ENCODE measurements around the gene USO1. TPM values are rescaled to one million over a fixed set of nuclear protein-coding genes. Genes with fewer than 3 reads are reported as not detected.
"Not testable (repeated sequence)": the region's sequence is repeated elsewhere in the genome, so short reads cannot be mapped to it uniquely, and the experiment has no call there.

USO1 gene
- total RNA-seq, 3 donors from 2014 or later (not counting 1 experiment from before 2014, with no cell fraction given) = 29.7 to 38.4 (median 32.2) TPM

DNA sequence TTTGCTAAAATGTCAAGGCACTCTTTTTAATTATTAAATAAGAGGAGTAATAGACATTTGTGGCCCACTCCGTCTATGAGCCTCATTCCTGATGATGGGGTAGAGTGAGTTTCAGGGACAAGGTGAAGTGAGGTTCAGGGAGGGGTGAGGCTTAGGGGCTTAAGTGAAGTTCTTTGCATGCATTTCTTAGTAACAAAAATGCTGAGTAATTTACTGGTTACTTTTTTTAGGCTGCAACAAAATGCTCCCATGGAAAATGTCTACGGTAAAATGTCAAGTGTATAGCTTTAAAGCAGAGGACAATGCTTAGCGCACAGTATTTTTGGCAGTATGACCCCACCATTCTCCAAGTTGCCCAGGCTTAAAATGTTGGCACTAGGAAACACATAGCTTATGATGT, 2.0 kb upstream of the USO1 start:
- Mint-ChIP-seq H3K36me3 (no peaks in the 10 kb centered on the region), H3K27me3 (ENCODE audit: low read depth in 2 of 2) (no peaks in the 10 kb centered on the region), H3K27ac (no peak overlapping the region), H3K9me3 (no peaks in the 10 kb centered on the region), H3K4me3 (no peak overlapping the region), H3K4me1 (peaks cover 37 to 40% of the 10 kb centered on the region in 2 donors)
- Histone ChIP-seq H3K9me3 (ENCODE audit: control insufficient read depth, insufficient read depth, low read length) (no peaks in the 10 kb centered on the region), H3K27ac (ENCODE audit: low read length) (no peak overlapping the region), H3K27me3 (ENCODE audit: control insufficient read depth, insufficient read depth, low read length) (no peaks in the 10 kb centered on the region), H3K4me3 (ENCODE audit: low read length) (no peak overlapping the region), H3K4me1 (ENCODE audit: control insufficient read depth, insufficient read depth, low read length) (peaks cover 20% of the 10 kb centered on the region), H3K36me3 (ENCODE audit: control insufficient read depth, insufficient read depth, low read length) (no peaks in the 10 kb centered on the region)
- DNase-seq = no peak
- 70% methylated on average over 3 of the region's 3 CpGs for WGBS (ENCODE audit: insufficient coverage)
- no peak for ATAC-seq
- intact Hi-C loops (cut with micrococcal nuclease) = loop anchor here (5.0 kb wide), 2 partner anchors 35 to 270 kb away; partner anchors contain the start of gene SDAD1
- TF ChIP-seq CTCF (IDR thresholded peaks at IDR 0.05) = no peak

- peak overlapping the region; percentile 97 for H3K27ac ChIP-seq (ENCODE audit: low read length)
- DNase-seq = peak in 1 of 2 donors; percentile 38
- no peaks in the 10 kb centered on the region for H3K9me3 Mint-ChIP-seq
- H3K4me1 Mint-ChIP-seq = peaks cover 41 to 45% of the 10 kb centered on the region in 2 donors
- peak overlapping the region; percentile 97 for H3K4me3 ChIP-seq (ENCODE audit: low read length)
- no peaks in the 10 kb centered on the region for H3K9me3 ChIP-seq (ENCODE audit: control insufficient read depth, insufficient read depth, low read length)
- no peak for ATAC-seq
- no peaks in the 10 kb centered on the region for H3K36me3 ChIP-seq (ENCODE audit: control insufficient read depth, insufficient read depth, low read length)
- intact Hi-C loops (cut with micrococcal nuclease) = loop anchor here (1.0 to 5.0 kb wide), 5 partner anchors 36 to 269 kb away; partner anchors contain the start of genes CDKL2, G3BP2, RCHY1 and SDAD1
- 6% methylated on average over 6 of the region's 6 CpGs for WGBS (ENCODE audit: insufficient coverage)
- TF ChIP-seq CTCF (IDR thresholded peaks at IDR 0.05) = no peak
- H3K4me3 Mint-ChIP-seq = peak overlapping the region; percentile 99
- no peaks in the 10 kb centered on the region for H3K27me3 Mint-ChIP-seq (ENCODE audit: low read depth in 2 of 2)
- H3K4me1 ChIP-seq (ENCODE audit: control insufficient read depth, insufficient read depth, low read length) = peaks cover 20% of the 10 kb centered on the region
- no peaks in the 10 kb centered on the region for H3K36me3 Mint-ChIP-seq
- H3K27ac Mint-ChIP-seq = peak overlapping the region; percentile 98 to 100
- no peaks in the 10 kb centered on the region for H3K27me3 ChIP-seq (ENCODE audit: control insufficient read depth, insufficient read depth, low read length)
These were observed 963 bp upstream of the USO1 start for GRCh38 chr4:75723163-75724065.

GRCh38 chr4:75724867-75725724, 719 bp downstream of the USO1 start:
- no peaks in the 10 kb centered on the region for H3K36me3 Mint-ChIP-seq
- DNase-seq (peak; percentile 64 to 69), ATAC-seq (peak; percentile 35 to 62 (median 45))
- intact Hi-C loops (cut with micrococcal nuclease) = loop anchor here (1.0 to 5.0 kb wide), 5 partner anchors 38 to 267 kb away; partner anchors contain the start of genes CDKL2, G3BP2, RCHY1 and SDAD1
- H3K27ac ChIP-seq (ENCODE audit: low read length) = peak overlapping the region; percentile 97
- peak overlapping the region; percentile 97 for H3K4me3 ChIP-seq (ENCODE audit: low read length)
- H3K9me3 ChIP-seq (ENCODE audit: control insufficient read depth, insufficient read depth, low read length) = no peaks in the 10 kb centered on the region
- H3K27me3 Mint-ChIP-seq (ENCODE audit: low read depth in 2 of 2) = no peaks in the 10 kb centered on the region
- peaks cover 20% of the 10 kb centered on the region for H3K4me1 ChIP-seq (ENCODE audit: control insufficient read depth, insufficient read depth, low read length)
- H3K9me3 Mint-ChIP-seq = no peaks in the 10 kb centered on the region
- no peak for TF ChIP-seq CTCF (IDR thresholded peaks at IDR 0.05)
- no peaks in the 10 kb centered on the region for H3K27me3 ChIP-seq (ENCODE audit: control insufficient read depth, insufficient read depth, low read length)
- 1% methylated on average over 50 of the region's 50 CpGs for WGBS (ENCODE audit: insufficient coverage)
- H3K27ac Mint-ChIP-seq = peak overlapping the region; percentile 98 to 100
- H3K4me1 Mint-ChIP-seq = peaks cover 48 to 49% of the 10 kb centered on the region in 2 donors
- peak overlapping the region; percentile 99 for H3K4me3 Mint-ChIP-seq
- no peaks in the 10 kb centered on the region for H3K36me3 ChIP-seq (ENCODE audit: control insufficient read depth, insufficient read depth, low read length)

- H3K36me3 Mint-ChIP-seq; H3K9me3 Mint-ChIP-seq; H3K27me3 ChIP-seq (ENCODE audit: control insufficient read depth, insufficient read depth, low read length); H3K27ac ChIP-seq (ENCODE audit: low read length); H3K27me3 Mint-ChIP-seq (ENCODE audit: low read depth in 2 of 2); H3K36me3 ChIP-seq (ENCODE audit: control insufficient read depth, insufficient read depth, low read length); ATAC-seq; H3K9me3 ChIP-seq (ENCODE audit: control insufficient read depth, insufficient read depth, low read length); DNase-seq; H3K4me3 ChIP-seq (ENCODE audit: low read length): not testable (repeated sequence)
- WGBS (ENCODE audit: insufficient coverage) = 93% methylated on average over 20 of the region's 20 CpGs
- peaks cover 20% of the 10 kb centered on the region for H3K4me1 ChIP-seq (ENCODE audit: control insufficient read depth, insufficient read depth, low read length)
- peak overlapping the region; percentile 98 to 100 for H3K27ac Mint-ChIP-seq
- H3K4me1 Mint-ChIP-seq = peaks cover 48 to 49% of the 10 kb centered on the region in 2 donors
- intact Hi-C loops (cut with micrococcal nuclease) = loop anchor here (2.0 kb wide), 1 partner anchor 211 kb away; the partner anchor contains the start of genes RCHY1 and THAP6
- peak overlapping the region; percentile 99 for H3K4me3 Mint-ChIP-seq
These were observed 1.7 kb downstream of the USO1 start for GRCh38 chr4:75725942-75726538.

All from natural killer cell (primary cell).